ENCODE results near the gene ZNF423.

ZNF423 gene

DNA sequence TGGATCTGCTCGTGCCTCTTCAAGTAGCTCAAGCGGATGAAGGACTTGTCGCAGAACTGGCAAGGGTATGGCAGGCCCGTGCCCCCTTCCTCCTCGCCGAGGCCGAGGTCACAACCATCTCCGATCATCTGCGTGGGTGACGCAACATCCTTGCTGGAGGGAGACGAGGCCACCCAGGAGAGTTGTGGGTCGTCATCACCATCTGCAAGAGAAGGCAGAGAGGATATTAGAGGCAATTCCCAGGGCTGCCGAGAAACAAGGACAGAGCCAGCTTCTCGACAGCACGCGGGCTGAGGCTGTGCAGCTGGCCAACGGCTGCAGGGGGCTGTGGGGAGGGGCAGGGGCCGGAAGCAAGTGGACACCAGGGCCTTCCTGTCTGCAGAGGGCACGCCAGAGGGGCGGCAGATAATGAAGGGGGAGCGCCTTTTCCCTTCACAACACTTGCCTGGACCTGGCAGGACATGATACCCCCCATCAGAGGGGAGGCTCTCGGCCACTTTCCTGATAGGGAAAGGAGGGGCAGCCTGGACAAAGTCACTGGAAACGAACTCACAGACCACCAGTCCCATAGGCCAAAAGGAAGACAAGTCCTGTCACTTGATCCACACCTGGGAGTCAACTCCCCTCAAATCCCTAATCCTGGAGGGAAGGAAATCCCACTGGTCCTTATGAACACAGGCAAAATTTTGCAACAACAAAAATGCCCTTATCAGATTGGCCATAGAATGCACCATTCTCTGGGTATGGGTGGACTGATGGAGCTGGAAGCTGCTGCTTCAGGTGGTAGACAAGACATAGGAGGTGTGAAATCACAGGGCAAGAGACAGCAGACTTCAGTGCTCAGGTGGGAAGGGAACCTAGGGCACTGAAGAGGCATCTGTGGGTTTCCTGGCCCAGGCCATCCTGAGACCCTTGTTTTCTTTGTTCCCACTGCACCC lies 217.0 kb downstream of the ZNF423 start:
- no peak for DNase-seq (ENCODE audit: low read depth)

GRCh38 chr16:49637933-49638672 lies 217.8 kb downstream of the ZNF423 start:
- DNase-seq (ENCODE audit: low read depth), result no peak

DNA sequence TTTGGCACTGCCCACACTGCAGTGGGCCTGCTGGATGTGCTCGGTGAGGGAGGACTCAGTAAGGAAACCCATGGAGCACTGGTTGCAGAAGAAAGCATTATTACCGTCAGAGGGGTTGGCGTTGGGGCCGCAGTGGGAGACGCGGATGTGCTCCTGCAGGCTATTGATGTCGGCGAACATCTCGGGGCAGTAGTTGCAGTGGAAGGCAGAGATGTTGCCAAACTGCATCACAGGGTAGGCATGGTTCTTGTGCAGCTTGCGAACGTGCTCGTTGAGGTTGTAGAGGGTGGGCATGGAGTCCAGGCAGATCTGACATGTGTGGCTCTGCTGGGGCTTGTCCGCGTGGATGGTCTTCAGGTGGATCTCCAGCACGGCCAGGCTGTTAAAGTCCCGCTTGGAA lies 218.4 kb downstream of the ZNF423 start:
- DNase-seq (ENCODE audit: low read depth), result no peak

DNA sequence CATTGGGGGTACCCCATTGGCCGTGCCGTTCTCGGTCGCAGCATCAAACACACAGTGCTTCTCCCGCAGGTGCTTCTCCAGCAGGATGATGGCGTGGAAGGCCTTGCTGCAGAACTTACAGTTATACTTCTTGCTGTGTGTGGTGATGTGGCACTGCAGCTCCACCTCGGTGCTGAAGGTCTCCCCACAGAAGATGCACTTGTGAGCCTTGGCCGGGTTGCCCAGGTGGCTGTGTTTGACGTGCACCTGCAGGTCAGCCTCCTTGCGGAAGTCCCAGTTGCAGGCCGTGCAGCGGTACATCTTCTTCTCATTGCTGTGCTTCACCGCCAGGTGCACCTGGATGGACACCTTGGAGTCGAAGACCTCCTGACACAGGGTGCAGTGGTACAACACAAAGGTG lies 219.3 kb downstream of the ZNF423 start:
- no peak for DNase-seq (ENCODE audit: low read depth)

GRCh38 chr16:49635591-49636581 lies 220.0 kb downstream of the ZNF423 start:
- no peak for DNase-seq (ENCODE audit: low read depth)

GRCh38 chr16:49635009-49635350 lies 220.9 kb downstream of the ZNF423 start:
- DNase-seq (ENCODE audit: low read depth), result no peak

- DNase-seq (ENCODE audit: low read depth), result no peak
Measured at GRCh38 chr16:49634235-49635008, 221.5 kb downstream of the ZNF423 start.

DNA sequence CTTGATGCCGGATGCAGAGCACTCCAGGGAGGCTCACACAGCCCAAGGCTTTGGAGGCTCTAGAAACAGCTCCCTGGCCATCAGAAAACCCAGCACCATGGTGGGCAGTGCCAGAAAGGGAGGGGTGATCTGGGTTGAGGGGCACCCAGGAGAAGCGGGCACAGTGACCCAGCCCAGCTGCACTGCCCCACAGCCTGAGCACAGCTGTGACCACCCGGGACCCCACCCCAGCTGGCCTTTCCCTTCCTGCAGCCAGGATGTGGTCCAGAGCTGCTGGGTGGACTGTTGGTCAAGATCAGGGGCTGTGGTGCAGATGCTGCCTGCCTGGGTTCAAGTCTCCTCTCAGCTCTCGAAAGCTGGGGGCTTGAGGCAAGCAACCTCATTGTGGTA lies 223.1 kb downstream of the ZNF423 start:
- no peak for DNase-seq (ENCODE audit: low read depth)

DNA sequence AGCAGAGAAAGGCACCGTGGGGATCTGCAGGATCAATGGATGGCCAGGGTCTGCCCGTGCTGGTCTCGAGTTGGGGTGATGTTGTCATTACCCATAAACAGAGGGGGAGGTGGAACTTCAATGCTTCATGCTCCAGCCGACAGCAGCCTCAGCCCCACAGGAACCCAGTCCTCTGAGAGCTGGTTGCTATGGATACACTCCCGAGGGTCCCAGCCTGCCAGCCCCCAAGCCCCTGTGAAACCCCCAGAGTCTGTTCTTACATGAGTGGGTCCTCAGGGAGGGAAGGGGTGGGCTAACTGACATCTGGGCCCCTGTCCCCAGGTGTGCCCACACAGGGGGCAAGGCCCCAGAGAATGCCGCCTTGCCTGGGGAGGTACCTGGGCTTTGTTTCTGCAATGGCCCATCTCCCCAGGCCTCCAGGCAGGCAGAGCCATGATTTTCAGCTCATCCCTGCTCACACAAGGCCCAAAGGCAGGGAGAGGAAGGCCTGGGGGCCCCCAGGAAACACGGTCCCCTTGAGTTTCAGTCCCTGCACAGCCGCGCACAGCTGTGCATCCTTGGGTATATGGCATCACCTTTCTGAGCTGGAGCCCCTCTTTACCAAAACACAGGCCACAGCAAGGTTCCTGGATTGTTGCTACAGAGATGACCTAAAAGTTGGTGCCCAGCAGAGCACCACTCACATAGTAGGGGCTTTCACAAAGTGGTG lies 223.7 kb downstream of the ZNF423 start:
- DNase-seq (ENCODE audit: low read depth), result no peak

GRCh38 chr16:49631187-49632041 lies 224.5 kb downstream of the ZNF423 start:
- DNase-seq (ENCODE audit: low read depth), result no peak

DNA sequence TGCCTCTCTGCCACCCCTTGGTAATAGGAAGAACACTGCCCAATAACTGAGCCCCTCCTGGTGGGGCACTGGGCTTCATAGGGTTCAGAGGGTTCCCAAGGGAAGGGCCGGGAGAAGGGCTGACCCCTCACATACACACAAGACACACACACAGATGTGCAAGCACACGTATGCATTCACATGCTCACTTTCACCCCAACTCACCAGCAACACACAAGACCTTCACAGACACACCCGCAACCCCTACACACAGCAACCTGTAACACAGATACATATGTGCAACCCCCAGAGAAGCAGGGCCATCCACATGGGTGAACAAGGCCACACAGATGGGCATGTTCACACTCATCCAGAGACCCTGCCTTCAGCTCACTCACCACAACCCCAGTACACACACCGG lies 225.1 kb downstream of the ZNF423 start:
- DNase-seq (ENCODE audit: low read depth), result no peak

- DNase-seq (ENCODE audit: low read depth), result no peak
Measured at GRCh38 chr16:49629851-49630250, 226.1 kb downstream of the ZNF423 start.

DNA sequence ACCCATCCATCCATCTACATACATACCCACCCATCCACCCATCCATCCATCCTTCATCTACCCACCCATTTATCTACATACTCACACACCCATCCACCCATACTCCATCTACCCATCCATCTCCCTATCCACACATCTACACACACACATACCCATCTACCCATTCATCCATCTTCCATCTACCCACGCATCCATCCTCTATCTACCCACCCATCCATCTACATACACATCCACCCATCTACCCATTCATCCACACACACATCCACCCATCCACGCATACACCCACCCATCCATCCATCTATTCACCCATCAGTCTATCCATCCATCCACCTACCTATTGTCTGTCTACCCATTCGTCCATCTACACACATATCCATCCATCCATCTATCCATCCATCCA lies 227.8 kb downstream of the ZNF423 start:
- no peak for DNase-seq (ENCODE audit: low read depth)

DNA sequence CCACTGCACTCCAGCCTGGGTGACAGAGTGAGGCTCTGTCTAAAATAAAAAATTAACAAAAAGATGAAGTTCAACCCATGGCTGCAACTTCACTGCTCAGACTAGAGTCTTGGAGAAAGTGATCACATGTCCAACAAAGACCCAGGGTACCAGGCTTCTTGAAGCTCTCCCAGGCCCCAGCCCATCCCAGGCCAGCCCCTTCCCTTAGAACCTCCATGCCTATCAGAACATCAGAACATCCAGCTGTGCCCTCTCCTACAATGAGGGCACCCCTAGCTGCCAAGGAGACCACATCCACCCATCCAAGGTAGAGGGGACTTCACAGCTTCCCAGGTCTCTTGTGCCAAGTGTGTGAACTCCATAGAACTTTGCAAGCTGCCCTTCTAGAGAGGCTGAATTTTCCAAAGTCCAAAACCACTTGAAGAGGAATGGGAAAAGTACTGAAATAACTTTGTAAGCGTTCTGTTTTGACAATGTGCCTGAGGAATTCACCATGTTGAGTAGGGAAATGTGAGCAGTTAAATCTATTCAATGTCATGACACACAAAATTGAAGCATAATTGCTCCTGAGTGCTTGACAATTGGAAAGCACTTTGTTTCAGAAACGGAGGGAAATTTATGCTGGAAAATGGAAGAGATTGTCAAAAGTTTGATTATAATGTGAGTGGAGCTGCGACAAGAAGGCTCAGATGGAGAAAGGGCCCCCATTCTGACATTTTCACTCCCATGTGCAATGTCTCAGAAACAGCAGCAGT lies 230.4 kb downstream of the ZNF423 start:
- no peak for DNase-seq (ENCODE audit: low read depth)

DNA sequence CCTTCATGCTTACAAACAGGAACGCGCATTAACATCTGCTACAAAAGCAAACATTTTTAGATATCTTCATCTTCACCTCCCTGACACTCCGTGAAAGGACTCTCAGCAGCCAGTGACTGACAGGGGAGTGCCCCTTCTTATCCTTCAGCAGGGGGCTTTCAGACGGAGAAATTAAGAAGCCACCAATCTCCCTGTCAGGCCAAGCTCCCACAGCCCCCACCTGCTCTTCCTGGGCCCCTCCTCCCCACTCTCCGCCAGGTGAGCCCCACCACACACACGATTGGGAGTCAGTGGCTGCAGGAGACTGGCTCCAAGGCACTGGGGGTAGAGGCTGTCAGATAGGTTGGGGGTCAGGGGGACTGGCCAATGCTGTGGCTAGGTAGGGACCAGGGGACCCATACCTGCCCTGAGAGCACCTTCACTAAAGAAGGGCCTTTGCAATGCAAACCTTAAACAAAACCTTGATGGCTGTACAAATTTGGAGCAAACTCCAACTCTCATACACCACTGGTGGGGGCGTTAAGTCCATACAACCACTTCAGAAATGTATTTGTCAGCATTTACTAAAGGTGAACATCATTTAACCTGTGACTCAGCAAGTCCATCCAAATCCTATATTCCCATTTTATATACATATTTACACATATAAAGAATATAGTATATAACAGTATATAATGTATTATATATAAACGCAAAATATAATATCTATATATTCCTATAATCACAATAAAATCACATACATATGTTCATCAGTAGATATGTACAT lies 232.2 kb downstream of the ZNF423 start:
- no peak for DNase-seq (ENCODE audit: low read depth)

DNA sequence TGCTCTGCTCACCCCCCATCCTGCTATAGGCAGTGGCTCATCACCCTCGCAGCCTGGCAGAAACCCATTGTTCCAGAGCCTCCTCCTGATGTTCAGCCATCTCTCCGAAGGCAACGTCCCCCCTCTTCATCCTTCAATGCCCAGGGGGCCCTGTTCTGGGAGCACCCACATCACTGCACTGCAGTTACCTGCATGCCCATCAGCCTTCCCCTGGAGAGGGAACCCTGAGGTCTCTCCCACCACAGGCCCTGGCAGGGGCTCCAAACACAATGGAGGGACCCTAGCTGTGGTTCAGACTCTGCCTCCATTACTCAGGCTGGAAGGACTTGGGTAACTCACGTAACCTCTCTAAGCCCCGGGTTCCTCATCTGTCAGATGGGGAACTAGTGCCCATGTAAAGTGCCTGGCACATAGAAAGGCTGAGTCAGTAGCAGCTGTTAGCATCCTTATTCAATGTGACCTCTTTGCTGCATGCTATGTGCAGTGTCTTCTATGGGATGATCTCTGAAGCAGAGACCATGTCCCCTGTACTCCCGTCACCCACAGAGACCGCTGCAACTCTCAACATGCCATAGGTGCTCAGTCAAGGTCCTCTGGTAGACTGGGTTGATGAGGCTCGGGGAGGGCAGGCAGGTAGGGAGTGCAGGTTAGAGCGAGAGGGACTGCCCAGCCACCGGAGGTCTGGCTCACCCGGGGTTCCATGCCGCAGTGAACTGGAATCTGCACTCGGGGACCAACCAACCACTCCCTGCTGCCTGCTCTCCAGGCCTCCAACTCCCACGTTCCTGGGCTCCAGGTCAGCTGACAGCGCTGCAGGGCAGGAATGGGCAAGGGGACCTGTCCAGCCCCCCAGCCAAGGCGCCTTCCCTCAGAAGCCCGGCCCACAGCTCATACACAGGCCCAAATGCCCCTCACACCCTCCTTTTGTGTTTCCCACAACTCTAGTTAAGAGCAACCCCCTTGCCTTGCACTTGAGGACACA lies 233.2 kb downstream of the ZNF423 start:
- no peak for DNase-seq (ENCODE audit: low read depth)

GRCh38 chr16:49622084-49622390 lies 233.9 kb downstream of the ZNF423 start:
- no peak for DNase-seq (ENCODE audit: low read depth)
